ENCODE results near the gene ENOX2.

Gene ENOX2

GRCh38 chrX:130696542-130696941 is 206.5 kb downstream of the ENOX2 start:
- DNase-seq, result no peak

GRCh38 chrX:130695931-130696330 is 207.1 kb downstream of the ENOX2 start:
- no peak for DNase-seq

- DNase-seq, result no peak
These were observed 208.0 kb downstream of the ENOX2 start for GRCh38 chrX:130694983-130695382.

GRCh38 chrX:130691576-130691975 is 211.4 kb downstream of the ENOX2 start:
- DNase-seq, result no peak

GRCh38 chrX:130688360-130688759 is 214.6 kb downstream of the ENOX2 start:
- no peak for DNase-seq

GRCh38 chrX:130682990-130683389 is 220.0 kb downstream of the ENOX2 start:
- DNase-seq, result no peak

- DNase-seq, result no peak
These were observed 222.6 kb downstream of the ENOX2 start for GRCh38 chrX:130680164-130681035.

GRCh38 chrX:130676861-130677260 is 226.1 kb downstream of the ENOX2 start:
- no peak for DNase-seq

- no peak for DNase-seq
These were observed 230.8 kb downstream of the ENOX2 start for GRCh38 chrX:130672214-130672613.

- no peak for DNase-seq
These were observed 233.8 kb downstream of the ENOX2 start for GRCh38 chrX:130669233-130669632.

GRCh38 chrX:130665263-130665662 is 237.7 kb downstream of the ENOX2 start:
- no peak for DNase-seq

- no peak for DNase-seq
These were observed 244.7 kb downstream of the ENOX2 start for GRCh38 chrX:130658310-130658709.

- no peak for DNase-seq
These were observed 248.5 kb downstream of the ENOX2 start for GRCh38 chrX:130654409-130654950.

- DNase-seq, result no peak
These were observed 250.0 kb downstream of the ENOX2 start for GRCh38 chrX:130652824-130653578.

- DNase-seq, result no peak
These were observed 253.3 kb downstream of the ENOX2 start for GRCh38 chrX:130649738-130650137.

GRCh38 chrX:130647468-130647867 is 255.5 kb downstream of the ENOX2 start:
- no peak for DNase-seq

GRCh38 chrX:130645955-130646583 is 256.9 kb downstream of the ENOX2 start:
- DNase-seq, result no peak

- no peak for DNase-seq
These were observed 265.4 kb downstream of the ENOX2 start for GRCh38 chrX:130637591-130637990.

- no peak for DNase-seq
These were observed 266.7 kb downstream of the ENOX2 start for GRCh38 chrX:130636277-130636676.

- DNase-seq, result no peak
These were observed 272.0 kb downstream of the ENOX2 start for GRCh38 chrX:130631011-130631410.

GRCh38 chrX:130628516-130628915 is 274.5 kb downstream of the ENOX2 start:
- no peak for DNase-seq

- no peak for DNase-seq
These were observed 276.5 kb downstream of the ENOX2 start for GRCh38 chrX:130626521-130626920.

- DNase-seq, result no peak
These were observed 277.6 kb downstream of the ENOX2 start for GRCh38 chrX:130625386-130625785.

All from activated naive CD4-positive, alpha-beta T cell treated with Interleukin-2 at 50 U/mL for 16 hours (primary cell).